Stomach (tissue), 9 donors: ENCODE measurements around the gene RNF130. TPM values are rescaled to one million over a fixed set of nuclear protein-coding genes. Genes with fewer than 3 reads are reported as not detected.
"Not testable (repeated sequence)": the region's sequence is repeated elsewhere in the genome, so short reads cannot be mapped to it uniquely, and the experiment has no call there.

Experiments used
- DNase-seq, 2 donors: peaks; one replicate each; pipeline versions ENCODE4 v3.0.0 to v3.0.0-alpha.2; 2013 to 2019
- H3K27ac ChIP-seq, 5 donors: fragments of 200-600 bp in 4 of 5; sonication (generic) in 4 of 5; one replicate each; pipeline ENCODE4 v1.5.1; 2013 to 2019; ENCODE audit warnings: mild to moderate bottlenecking in 1 of 5, moderate library complexity in 1 of 5
- H3K27me3 ChIP-seq, 3 donors: fragments of 200-600 bp; sonication (generic); one replicate each; pipeline ENCODE4 v1.5.1; 2017 to 2019; ENCODE audit warnings: mixed run types in 1 of 3
- H3K36me3 ChIP-seq, 4 donors: fragments of 200-600 bp; sonication (generic); 1 replicate in 3 of 4; 2 replicates in 1 of 4; pipeline ENCODE4 v1.5.1; 2016 to 2019
- H3K4me1 ChIP-seq, 4 donors: fragments of 200-600 bp; sonication (generic); one replicate each; pipeline ENCODE4 v1.5.1; 2016 to 2019
- H3K4me3 ChIP-seq, 4 donors: fragments of 200-600 bp; sonication (generic) in 3 of 4; one replicate each; pipeline ENCODE4 v1.5.1; 2016 to 2019; ENCODE audit warnings: mild to moderate bottlenecking in 1 of 4
- H3K9me3 ChIP-seq, 4 donors: fragments of 200-600 bp; sonication (generic); one replicate each; pipeline ENCODE4 v1.5.1; 2016 to 2019
- CTCF ChIP-seq, 7 experiments: fragments of 450-650 bp in 4 of 7; fragments of 200-600 bp in 3 of 7; sonication (generic) in 3 of 7; IDR thresholded peaks; one replicate each; pipeline ENCODE4 v1.5.1; 2016 to 2019; ENCODE audit warnings: antibody characterized with exemption in 7 of 7, control low read depth in 2 of 7, mild to moderate bottlenecking in 1 of 7
- EP300 ChIP-seq: sonication (generic); formaldehyde crosslinking; IDR thresholded peaks from one replicate; pipeline ENCODE4 v1.6.1; 2017; ENCODE audit warnings: antibody characterized with exemption
- POLR2A ChIP-seq, 4 donors: fragments of 450-650 bp; IDR thresholded peaks; one replicate each; pipeline ENCODE4 v1.6.1; 2016; ENCODE audit warnings: antibody characterized with exemption in 4 of 4, control low read depth in 2 of 4, mild to moderate bottlenecking in 1 of 4, moderate library complexity in 1 of 4
- POLR2AphosphoS5 ChIP-seq, 3 donors: sonication (generic); formaldehyde crosslinking; IDR thresholded peaks; one replicate each; pipeline ENCODE4 v1.6.1; 2016; ENCODE audit warnings: antibody characterized with exemption in 3 of 3
- WGBS, 5 donors: extraction: QIAGEN DNeasy Blood & Tissue Kit in 3 of 5; methylation state at CpG; one replicate each; pipeline versions ENCODE4 v1.1.5 to v1.1.7; 2013 to 2018; 5-methylcytosine and 5-hydroxymethylcytosine counted together
- intact Hi-C: fragments of 100-400 bp; cut with DNase I; formaldehyde crosslinking; loops from one replicate; pipeline ENCODE4 v1.15.1; 2023; ENCODE audit warnings: low total_unique reads
- polyA plus RNA-seq, 3 donors: library from polyadenylated mRNA; stranded (reverse); fragments of 200-250 nt; gene quantifications; one replicate each; pipeline ENCODE4 v1.2.3, GENCODE V29; 2013
- total RNA-seq, 5 donors: library from RNA; depleted of rRNA; stranded (reverse); fragments of >200 nt; gene quantifications; one replicate each; pipeline versions ENCODE4 v1.1.0 to v1.2.3, GENCODE V29; 2014 to 2016
- donor health status: healthy with polysubstance abuse.
- donor health status: Bipolar disorder and iron deficiency.
- donor health status: healthy.

Gene RNF130
- total and polyA plus RNA-seq, 8 donors: 27.0 to 87.8 (median 56.1) TPM

GRCh38 chr5:180090098-180090768 lies 18.7 kb upstream of the RNF130 start:
- Histone ChIP-seq H3K4me3 (peak overlapping the region; percentile 48 to 58 (median 55)), H3K27ac (peak overlapping the region; percentile 57 to 86 (median 72)), H3K27me3 (no peaks in the 10 kb centered on the region), H3K4me1 (peaks cover 6 to 26% (median 24%) of the 10 kb centered on the region in 4 donors), H3K9me3 (no peaks in the 10 kb centered on the region), H3K36me3 (no peaks in the 10 kb centered on the region)
- peak; percentile 69 to 95 for DNase-seq
- intact Hi-C loops: no loop called here
- TF ChIP-seq CTCF (IDR thresholded peaks at IDR 0.05): peak in 5 of 7 experiments; percentile 77 to 93 (median 88)
- TF ChIP-seq EP300: no peak
- TF ChIP-seq POLR2AphosphoS5 (IDR thresholded peaks at IDR 0.05): peak in 2 of 3 donors; percentile 17 to 41
- 2 to 5% (median 4%) methylated on average over 44 to 58 of the region's 58 CpGs for WGBS, 5 donors

- H3K36me3 ChIP-seq, H3K9me3 ChIP-seq, DNase-seq, H3K27me3 ChIP-seq: not testable (repeated sequence)
- WGBS, 5 donors: 74 to 86% (median 80%) methylated on average over 18 of the region's 18 CpGs
- Histone ChIP-seq H3K27ac (peak overlapping the region in 3 of 5 donors; percentile 72 to 86 (median 77)), H3K4me3 (peak overlapping the region; percentile 48 to 58 (median 55)), H3K4me1 (peaks cover 6 to 32% (median 30%) of the 10 kb centered on the region in 4 donors)
- intact Hi-C loops: loop anchor here (10.0 kb wide), 1 partner anchor 175 kb away; no protein-coding TSS in a partner anchor
These were observed 18.1 kb upstream of the RNF130 start for GRCh38 chr5:180089628-180090027.

GRCh38 chr5:180088561-180088960 lies 17.0 kb upstream of the RNF130 start:
- WGBS, 5 donors: 94 to 100% (median 99%) methylated on average over 7 to 8 of the region's 8 CpGs

GRCh38 chr5:180086816-180087399 lies 15.3 kb upstream of the RNF130 start:
- H3K4me1 ChIP-seq: peaks cover 6 to 34% (median 31%) of the 10 kb centered on the region in 4 donors
- H3K36me3 ChIP-seq: no peaks in the 10 kb centered on the region
- intact Hi-C loops: loop anchor here (10.0 kb wide), 1 partner anchor 172 kb away; no protein-coding TSS in a partner anchor
- H3K4me3 ChIP-seq: no peak overlapping the region
- no peaks in the 10 kb centered on the region for H3K9me3 ChIP-seq
- DNase-seq: no peak
- TF ChIP-seq POLR2AphosphoS5 (IDR thresholded peaks at IDR 0.05): no peak
- no peak for TF ChIP-seq POLR2A (IDR thresholded peaks at IDR 0.05)
- no peak for TF ChIP-seq EP300
- TF ChIP-seq CTCF (IDR thresholded peaks at IDR 0.05): no peak
- H3K27ac ChIP-seq: no peak overlapping the region
- no peaks in the 10 kb centered on the region for H3K27me3 ChIP-seq
- 76 to 83% (median 81%) methylated on average over 11 of the region's 11 CpGs for WGBS, 5 donors

More at GRCh38 chr5:180088561-180088960, 17.0 kb upstream of the RNF130 start:
- no peak for DNase-seq
- no peaks in the 10 kb centered on the region for H3K36me3 ChIP-seq
- H3K4me3 ChIP-seq: no peak overlapping the region
- TF ChIP-seq POLR2A (IDR thresholded peaks at IDR 0.05) (no peak), CTCF (IDR thresholded peaks at IDR 0.05) (no peak), POLR2AphosphoS5 (IDR thresholded peaks at IDR 0.05) (no peak), EP300 (no peak)
- intact Hi-C loops: loop anchor here (10.0 kb wide), 1 partner anchor 174 kb away; no protein-coding TSS in a partner anchor
- no peak overlapping the region for H3K27ac ChIP-seq
- H3K4me1 ChIP-seq: peaks cover 6 to 34% (median 31%) of the 10 kb centered on the region in 4 donors
- no peaks in the 10 kb centered on the region for H3K9me3 ChIP-seq
- H3K27me3 ChIP-seq: no peaks in the 10 kb centered on the region
